HL-60 (cell line): ENCODE results near the gene CACNG4.

Experiments
- DNase-seq, 2 experiments: peaks; one replicate each; pipeline ENCODE4 v3.0.0-alpha.2; 2010 to 2020; ENCODE audit warnings: low read depth in 1 of 2, low spot score in 1 of 2
- H3K27ac ChIP-seq: fragments of 250-450 bp; sonication (Bioruptor Pico); replicated peaks from 2 replicates; pipeline ENCODE4 v1.5.1; 2020; ENCODE audit warnings: mild to moderate bottlenecking, moderate library complexity
- H3K27me3 ChIP-seq: fragments of 250-450 bp; sonication (Bioruptor Pico); 2 replicates; pipeline ENCODE4 v1.5.1; 2021; ENCODE audit warnings: mild to moderate bottlenecking, moderate library complexity; ENCODE audit not compliant: insufficient read depth, poor library complexity, severe bottlenecking
- H3K4me3 ChIP-seq: replicated peaks from 2 replicates; pipeline ENCODE4 v1.5.1; 2011; ENCODE audit warnings: mild to moderate bottlenecking, control low read depth, low read length; ENCODE audit not compliant: insufficient read depth
- GABPA ChIP-seq: IDR thresholded peaks from 2 replicates; pipeline ENCODE4 v1.6.1; 2012; ENCODE audit warnings: low read depth
- POLR2AphosphoS5 ChIP-seq: IDR thresholded peaks from 2 replicates; pipeline ENCODE4 v1.6.1; 2012; ENCODE audit warnings: low read depth
- SPI1 ChIP-seq: IDR thresholded peaks from 2 replicates; pipeline ENCODE4 v1.6.1; 2012; ENCODE audit warnings: low read depth, mild to moderate bottlenecking, borderline replicate concordance
- TF ChIP-seq, protein P1 (sequence below): IDR thresholded peaks from 2 replicates; pipeline ENCODE4 v1.6.1; 2012; ENCODE audit warnings: low read depth; ENCODE audit not compliant: insufficient replicate concordance
- TF ChIP-seq, protein P2 (sequence below): IDR thresholded peaks from one replicate; pipeline ENCODE4 v1.5.1; 2011; ENCODE audit warnings: low read length, control low read depth, inconsistent platforms; ENCODE audit not compliant: insufficient read depth

Gene CACNG4

DNA sequence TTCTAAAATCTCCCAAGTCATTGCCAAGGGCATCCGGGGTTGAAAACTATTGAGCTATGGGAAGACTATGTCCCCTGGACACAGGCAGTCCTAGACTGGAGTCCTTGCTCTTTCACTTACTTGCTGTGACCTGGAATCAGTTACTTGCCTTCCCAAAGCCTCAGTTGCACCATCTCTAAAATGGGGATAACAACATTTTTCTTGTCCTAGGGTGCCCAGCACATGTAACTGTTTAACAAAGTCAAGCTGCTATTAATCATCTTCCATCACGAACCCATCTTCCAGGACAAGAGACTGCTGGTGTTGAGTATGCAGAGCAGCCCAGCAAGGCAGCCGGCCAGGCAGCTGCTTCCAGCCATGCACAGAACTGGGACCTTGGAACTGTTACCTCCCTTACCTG, 9.9 kb upstream of the CACNG4 start:
- TF ChIP-seq GABPA (no peak), POLR2AphosphoS5 (no peak), SPI1 (no peak)
- TF ChIP-seq, protein P1, sequence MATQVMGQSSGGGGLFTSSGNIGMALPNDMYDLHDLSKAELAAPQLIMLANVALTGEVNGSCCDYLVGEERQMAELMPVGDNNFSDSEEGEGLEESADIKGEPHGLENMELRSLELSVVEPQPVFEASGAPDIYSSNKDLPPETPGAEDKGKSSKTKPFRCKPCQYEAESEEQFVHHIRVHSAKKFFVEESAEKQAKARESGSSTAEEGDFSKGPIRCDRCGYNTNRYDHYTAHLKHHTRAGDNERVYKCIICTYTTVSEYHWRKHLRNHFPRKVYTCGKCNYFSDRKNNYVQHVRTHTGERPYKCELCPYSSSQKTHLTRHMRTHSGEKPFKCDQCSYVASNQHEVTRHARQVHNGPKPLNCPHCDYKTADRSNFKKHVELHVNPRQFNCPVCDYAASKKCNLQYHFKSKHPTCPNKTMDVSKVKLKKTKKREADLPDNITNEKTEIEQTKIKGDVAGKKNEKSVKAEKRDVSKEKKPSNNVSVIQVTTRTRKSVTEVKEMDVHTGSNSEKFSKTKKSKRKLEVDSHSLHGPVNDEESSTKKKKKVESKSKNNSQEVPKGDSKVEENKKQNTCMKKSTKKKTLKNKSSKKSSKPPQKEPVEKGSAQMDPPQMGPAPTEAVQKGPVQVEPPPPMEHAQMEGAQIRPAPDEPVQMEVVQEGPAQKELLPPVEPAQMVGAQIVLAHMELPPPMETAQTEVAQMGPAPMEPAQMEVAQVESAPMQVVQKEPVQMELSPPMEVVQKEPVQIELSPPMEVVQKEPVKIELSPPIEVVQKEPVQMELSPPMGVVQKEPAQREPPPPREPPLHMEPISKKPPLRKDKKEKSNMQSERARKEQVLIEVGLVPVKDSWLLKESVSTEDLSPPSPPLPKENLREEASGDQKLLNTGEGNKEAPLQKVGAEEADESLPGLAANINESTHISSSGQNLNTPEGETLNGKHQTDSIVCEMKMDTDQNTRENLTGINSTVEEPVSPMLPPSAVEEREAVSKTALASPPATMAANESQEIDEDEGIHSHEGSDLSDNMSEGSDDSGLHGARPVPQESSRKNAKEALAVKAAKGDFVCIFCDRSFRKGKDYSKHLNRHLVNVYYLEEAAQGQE, result no peak
- TF ChIP-seq, protein P2, sequence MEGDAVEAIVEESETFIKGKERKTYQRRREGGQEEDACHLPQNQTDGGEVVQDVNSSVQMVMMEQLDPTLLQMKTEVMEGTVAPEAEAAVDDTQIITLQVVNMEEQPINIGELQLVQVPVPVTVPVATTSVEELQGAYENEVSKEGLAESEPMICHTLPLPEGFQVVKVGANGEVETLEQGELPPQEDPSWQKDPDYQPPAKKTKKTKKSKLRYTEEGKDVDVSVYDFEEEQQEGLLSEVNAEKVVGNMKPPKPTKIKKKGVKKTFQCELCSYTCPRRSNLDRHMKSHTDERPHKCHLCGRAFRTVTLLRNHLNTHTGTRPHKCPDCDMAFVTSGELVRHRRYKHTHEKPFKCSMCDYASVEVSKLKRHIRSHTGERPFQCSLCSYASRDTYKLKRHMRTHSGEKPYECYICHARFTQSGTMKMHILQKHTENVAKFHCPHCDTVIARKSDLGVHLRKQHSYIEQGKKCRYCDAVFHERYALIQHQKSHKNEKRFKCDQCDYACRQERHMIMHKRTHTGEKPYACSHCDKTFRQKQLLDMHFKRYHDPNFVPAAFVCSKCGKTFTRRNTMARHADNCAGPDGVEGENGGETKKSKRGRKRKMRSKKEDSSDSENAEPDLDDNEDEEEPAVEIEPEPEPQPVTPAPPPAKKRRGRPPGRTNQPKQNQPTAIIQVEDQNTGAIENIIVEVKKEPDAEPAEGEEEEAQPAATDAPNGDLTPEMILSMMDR, result no peak
- no peak overlapping the region for H3K4me3 ChIP-seq
- DNase-seq, result no peak
- peaks cover 2% of the 10 kb centered on the region for H3K27me3 ChIP-seq
- no peak overlapping the region for H3K27ac ChIP-seq

DNA sequence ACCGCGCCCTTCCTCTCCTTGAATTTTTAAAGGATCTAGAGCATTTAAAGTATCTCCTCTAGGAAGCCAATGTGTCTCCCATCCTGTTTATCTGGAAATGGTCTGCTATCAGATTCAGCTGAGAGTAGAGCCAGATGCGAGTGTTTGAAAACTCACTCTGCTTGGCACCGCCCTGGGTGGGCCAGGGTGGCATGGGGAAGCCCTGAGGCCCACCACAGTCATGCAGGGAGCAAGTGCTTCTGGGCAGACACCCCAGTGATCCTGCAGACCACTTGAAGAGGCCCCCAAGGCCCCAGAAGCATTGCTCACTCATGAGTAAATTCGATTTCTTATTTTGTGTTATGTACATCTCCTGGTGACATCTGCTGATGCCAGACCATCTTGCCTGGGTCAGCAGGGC, 8.7 kb upstream of the CACNG4 start:
- H3K27me3 ChIP-seq, result peaks cover 4% of the 10 kb centered on the region
- DNase-seq, result no peak
- no peak overlapping the region for H3K27ac ChIP-seq
- TF ChIP-seq, protein P2, result no peak
- TF ChIP-seq, protein P1, result no peak
- no peak for TF ChIP-seq POLR2AphosphoS5
- no peak for TF ChIP-seq SPI1
- TF ChIP-seq GABPA, result no peak
- H3K4me3 ChIP-seq, result no peak overlapping the region

DNA sequence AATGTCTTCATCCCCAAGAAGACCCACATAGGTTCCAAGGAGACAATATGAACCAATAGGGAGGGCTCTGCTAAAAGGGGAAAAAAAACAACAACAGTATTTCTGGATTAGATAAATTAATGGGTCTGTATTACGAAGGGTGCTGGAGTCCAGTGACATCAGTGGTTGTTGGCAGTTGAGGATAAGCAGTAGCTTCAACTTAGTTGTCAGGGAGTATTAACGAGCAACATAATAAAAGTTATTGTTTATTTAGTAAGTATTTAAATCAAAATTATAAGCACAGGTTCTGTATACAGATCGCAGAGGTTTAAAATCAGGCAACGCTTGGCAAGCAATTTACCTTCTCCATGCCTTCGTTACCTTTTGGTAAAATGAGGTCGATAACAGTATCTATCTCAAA, 7.6 kb upstream of the CACNG4 start:
- no peak overlapping the region for H3K4me3 ChIP-seq
- DNase-seq, result no peak
- TF ChIP-seq, protein P2, result no peak
- TF ChIP-seq SPI1 (no peak), GABPA (no peak), POLR2AphosphoS5 (no peak)
- TF ChIP-seq, protein P1, result no peak
- peaks cover 4% of the 10 kb centered on the region for H3K27me3 ChIP-seq
- no peak overlapping the region for H3K27ac ChIP-seq
